ENCODE measurements around the gene OR2Y1. TPM values are rescaled to one million over a fixed set of nuclear protein-coding genes. Genes with fewer than 3 reads are reported as not detected.

The OR2Y1 gene
- total and polyA plus RNA-seq, 2 donors (not counting 1 experiment from before 2014, with no cell fraction given) = not detected

GRCh38 chr5:180739271-180739670, 587 bp downstream of the OR2Y1 start:
- no peak overlapping the region for H3K4me2 ChIP-seq (ENCODE audit: extremely low read depth, insufficient read depth, low read length)
- TF ChIP-seq CTCF (conservative IDR thresholded peaks at IDR 0.05 in 1 of 2, IDR thresholded peaks at IDR 0.05 in 1 of 2; ENCODE audit: low read depth in 1 of 2, low read length in 2 of 2) (no peak), EZH2 (IDR thresholded peaks at IDR 0.05; ENCODE audit: low read length, missing control alignments) (no peak)
- H3K79me2 ChIP-seq (ENCODE audit: control insufficient read depth, insufficient read depth, low read length) = no peaks in the 10 kb centered on the region
- no peaks in the 10 kb centered on the region for H3K27me3 ChIP-seq (ENCODE audit: control insufficient read depth, insufficient read depth, low read length)
- H3K27ac ChIP-seq (ENCODE audit: insufficient read depth, low read length) = no peak overlapping the region
- no peak overlapping the region for H2AFZ ChIP-seq (ENCODE audit: low read length)
- no peak overlapping the region for H3K9ac ChIP-seq (ENCODE audit: insufficient read depth, low read length)
- H4K20me1 ChIP-seq (ENCODE audit: control insufficient read depth, extremely low read depth, insufficient read depth, low read length) = no peaks in the 10 kb centered on the region
- H3K36me3 ChIP-seq (ENCODE audit: control insufficient read depth, insufficient read depth, low read length) = no peaks in the 10 kb centered on the region
- no peaks in the 10 kb centered on the region for H3K9me3 ChIP-seq (ENCODE audit: control insufficient read depth, insufficient read depth, low read depth, low read length)
- no peak overlapping the region for H3K4me3 ChIP-seq (replicated peaks in 1 of 4; ENCODE audit: control extremely low read depth in 1 of 4, insufficient read depth in 1 of 4, low read depth in 3 of 4, low read length in 4 of 4)
- DNase-seq (ENCODE audit: low read depth in 2 of 2) = peak; percentile 28 to 54
- H3K4me1 ChIP-seq (ENCODE audit: control insufficient read depth, extremely low read depth, insufficient read depth, low read length) = no peaks in the 10 kb centered on the region

- DNase-seq (ENCODE audit: low read depth in 2 of 2) = no peak
- no peaks in the 10 kb centered on the region for H3K4me1 ChIP-seq (ENCODE audit: control insufficient read depth, extremely low read depth, insufficient read depth, low read length)
- no peaks in the 10 kb centered on the region for H3K36me3 ChIP-seq (ENCODE audit: control insufficient read depth, insufficient read depth, low read length)
- no peak overlapping the region for H2AFZ ChIP-seq (ENCODE audit: low read length)
- H3K27ac ChIP-seq (ENCODE audit: insufficient read depth, low read length) = no peak overlapping the region
- H3K4me3 ChIP-seq (replicated peaks in 1 of 4; ENCODE audit: control extremely low read depth in 1 of 4, insufficient read depth in 1 of 4, low read depth in 3 of 4, low read length in 4 of 4) = no peak overlapping the region
- H3K79me2 ChIP-seq (ENCODE audit: control insufficient read depth, insufficient read depth, low read length) = no peaks in the 10 kb centered on the region
- no peaks in the 10 kb centered on the region for H3K27me3 ChIP-seq (ENCODE audit: control insufficient read depth, insufficient read depth, low read length)
- no peaks in the 10 kb centered on the region for H4K20me1 ChIP-seq (ENCODE audit: control insufficient read depth, extremely low read depth, insufficient read depth, low read length)
- no peak overlapping the region for H3K4me2 ChIP-seq (ENCODE audit: extremely low read depth, insufficient read depth, low read length)
- no peak overlapping the region for H3K9ac ChIP-seq (ENCODE audit: insufficient read depth, low read length)
- H3K9me3 ChIP-seq (ENCODE audit: control insufficient read depth, insufficient read depth, low read depth, low read length) = no peaks in the 10 kb centered on the region
- no peak for TF ChIP-seq CTCF (conservative IDR thresholded peaks at IDR 0.05 in 1 of 2, IDR thresholded peaks at IDR 0.05 in 1 of 2; ENCODE audit: low read depth in 1 of 2, low read length in 2 of 2)
- TF ChIP-seq EZH2 (IDR thresholded peaks at IDR 0.05; ENCODE audit: low read length, missing control alignments) = no peak
These were observed 3.3 kb downstream of the OR2Y1 start for GRCh38 chr5:180736536-180736935.

- no peaks in the 10 kb centered on the region for H3K27me3 ChIP-seq (ENCODE audit: control insufficient read depth, insufficient read depth, low read length)
- H4K20me1 ChIP-seq (ENCODE audit: control insufficient read depth, extremely low read depth, insufficient read depth, low read length) = no peaks in the 10 kb centered on the region
- no peak overlapping the region for H2AFZ ChIP-seq (ENCODE audit: low read length)
- TF ChIP-seq CTCF (conservative IDR thresholded peaks at IDR 0.05 in 1 of 2, IDR thresholded peaks at IDR 0.05 in 1 of 2; ENCODE audit: low read depth in 1 of 2, low read length in 2 of 2) (no peak), EZH2 (IDR thresholded peaks at IDR 0.05; ENCODE audit: low read length, missing control alignments) (no peak)
- H3K27ac ChIP-seq (ENCODE audit: insufficient read depth, low read length) = no peak overlapping the region
- no peak overlapping the region for H3K9ac ChIP-seq (ENCODE audit: insufficient read depth, low read length)
- no peaks in the 10 kb centered on the region for H3K79me2 ChIP-seq (ENCODE audit: control insufficient read depth, insufficient read depth, low read length)
- no peaks in the 10 kb centered on the region for H3K36me3 ChIP-seq (ENCODE audit: control insufficient read depth, insufficient read depth, low read length)
- H3K4me2 ChIP-seq (ENCODE audit: extremely low read depth, insufficient read depth, low read length) = no peak overlapping the region
- no peaks in the 10 kb centered on the region for H3K9me3 ChIP-seq (ENCODE audit: control insufficient read depth, insufficient read depth, low read depth, low read length)
- H3K4me3 ChIP-seq (replicated peaks in 1 of 4; ENCODE audit: control extremely low read depth in 1 of 4, insufficient read depth in 1 of 4, low read depth in 3 of 4, low read length in 4 of 4) = no peak overlapping the region
- no peak for DNase-seq (ENCODE audit: low read depth in 2 of 2)
- no peaks in the 10 kb centered on the region for H3K4me1 ChIP-seq (ENCODE audit: control insufficient read depth, extremely low read depth, insufficient read depth, low read length)
These were observed 14.9 kb downstream of the OR2Y1 start for GRCh38 chr5:180724944-180725343.
